B cell (primary cell): ENCODE measurements around the gene CEACAM3. TPM values are rescaled to one million over a fixed set of nuclear protein-coding genes. Genes with fewer than 3 reads are reported as not detected.

Experiments used
- ATAC-seq: fragments of 200-7000 bp; cut with Tn5 transposase; one replicate; pipeline ENCODE4 v1.10.0; 2021; ENCODE audit warnings: low read depth, mild to moderate bottlenecking, moderate number of reproducible peaks, moderate library complexity
- CTCF ChIA-PET: fragments of 350-600 bp; sonication (Branson Sonifier 250); formaldehyde crosslinking; loops from one replicate; lab custom pipeline; 2021; ENCODE audit warnings: antibody characterized with exemption, inconsistent platforms; lab: Charles Lee
- POLR2A ChIA-PET: fragments of 350-600 bp; sonication (Branson Sonifier 250); formaldehyde crosslinking; loops from one replicate; lab custom pipeline; 2021; ENCODE audit warnings: antibody characterized with exemption; lab: Charles Lee
- DNase-seq: peaks from one replicate; pipeline ENCODE4 v3.0.0; 2013
- H2AFZ ChIP-seq: 2 replicates; pipeline ENCODE4 v1.6.1; 2012; ENCODE audit warnings: mild to moderate bottlenecking, low read depth, low read length; ENCODE audit not compliant: insufficient read depth, poor library complexity, severe bottlenecking
- H3K27ac ChIP-seq, 2 donors: 1 replicate in 1 of 2; 2 replicates in 1 of 2; pipeline ENCODE4 v1.5.1; 2012 to 2013; ENCODE audit warnings: low read length in 2 of 2, mild to moderate bottlenecking in 2 of 2, moderate library complexity in 1 of 2
- H3K27me3 ChIP-seq, 4 experiments: fragments of 200-600 bp in 1 of 4; sonication (generic) in 1 of 4; replicated peaks in 1 of 4; 1 replicate in 2 of 4; 2 replicates in 2 of 4; pipeline versions ENCODE4 v1.6.1 to v1.7.0; 2013 to 2016; ENCODE audit warnings: low read length in 3 of 4, mild to moderate bottlenecking in 2 of 4, mixed read lengths in 1 of 4, moderate library complexity in 1 of 4; ENCODE audit not compliant: insufficient read depth in 4 of 4, control insufficient read depth in 3 of 4; ENCODE audit errors: control extremely low read depth in 1 of 4
- H3K36me3 ChIP-seq, 2 experiments: replicated peaks in 1 of 2; 1 replicate in 1 of 2; 2 replicates in 1 of 2; pipeline versions ENCODE4 v1.6.1 to v1.7.1; 2013; ENCODE audit warnings: low read length in 1 of 2; ENCODE audit not compliant: insufficient read depth in 2 of 2, control insufficient read depth in 1 of 2; ENCODE audit errors: control extremely low read depth in 1 of 2, extremely low read depth in 1 of 2
- H3K4me1 ChIP-seq, 2 donors: fragments of 200-600 bp in 1 of 2; sonication (generic) in 1 of 2; 1 replicate in 1 of 2; 2 replicates in 1 of 2; pipeline versions ENCODE4 v1.5.1 to v1.6.1; 2013 to 2017; ENCODE audit warnings: low read length in 2 of 2; ENCODE audit not compliant: control insufficient read depth in 2 of 2, insufficient read depth in 2 of 2
- H3K4me2 ChIP-seq: replicated peaks from 2 replicates; pipeline ENCODE3; 2012; ENCODE audit warnings: mild to moderate bottlenecking, low read depth, low read length; ENCODE audit not compliant: poor library complexity, severe bottlenecking
- H3K4me3 ChIP-seq, 5 experiments: fragments of 200-600 bp in 1 of 5; sonication (generic) in 1 of 5; 1 replicate in 3 of 5; 2 replicates in 2 of 5; pipeline versions ENCODE4 v1.5.1 to v1.7.0; 2011 to 2016; ENCODE audit warnings: low read length in 4 of 5, mild to moderate bottlenecking in 4 of 5, low read depth in 2 of 5, control low read depth in 1 of 5, moderate library complexity in 1 of 5; ENCODE audit not compliant: insufficient read depth in 1 of 5; ENCODE audit errors: control extremely low read depth in 1 of 5, extremely low read depth in 1 of 5
- H3K79me2 ChIP-seq: fragments of 200-600 bp; sonication (generic); one replicate; pipeline ENCODE4 v1.6.0; 2016; ENCODE audit warnings: low read length; ENCODE audit not compliant: control insufficient read depth, insufficient read depth
- H3K9ac ChIP-seq: fragments of 200-600 bp; sonication (generic); 2 replicates; pipeline ENCODE4 v1.6.1; 2017; ENCODE audit warnings: mild to moderate bottlenecking, low read length, moderate library complexity
- H3K9me3 ChIP-seq, 3 donors: one replicate each; pipeline versions ENCODE4 v1.6.1 to v1.7.1; 2013; ENCODE audit warnings: low read length in 2 of 3; ENCODE audit not compliant: control insufficient read depth in 2 of 3, insufficient read depth in 1 of 3; ENCODE audit errors: control extremely low read depth in 1 of 3
- H4K20me1 ChIP-seq: 2 replicates; pipeline ENCODE4 v1.6.0; 2012; ENCODE audit warnings: mild to moderate bottlenecking, low read length; ENCODE audit not compliant: insufficient read depth, control insufficient read depth, poor library complexity, severe bottlenecking
- H3K27ac Mint-ChIP-seq: one replicate; pipeline ENCODE4 v1.8.0; 2021; ENCODE audit warnings: mixed read lengths
- H3K27me3 Mint-ChIP-seq: one replicate; pipeline ENCODE4 v1.8.0; 2021; ENCODE audit warnings: mixed read lengths
- H3K4me1 Mint-ChIP-seq: one replicate; pipeline ENCODE4 v1.8.0; 2021; ENCODE audit warnings: mixed read lengths
- H3K4me3 Mint-ChIP-seq: one replicate; pipeline ENCODE4 v1.8.0; 2021; ENCODE audit warnings: mixed read lengths
- H3K9me3 Mint-ChIP-seq: one replicate; pipeline ENCODE4 v1.8.0; 2022; ENCODE audit warnings: mixed read lengths; ENCODE audit not compliant: insufficient read depth
- CTCF ChIP-seq: fragments of 200-600 bp; IDR thresholded peaks from one replicate; pipeline ENCODE4 v1.8.0; 2022; ENCODE audit warnings: antibody characterized with exemption, mild to moderate bottlenecking
- EZH2 ChIP-seq: IDR thresholded peaks from 2 replicates; pipeline ENCODE4 v1.6.1; 2012; ENCODE audit warnings: borderline replicate concordance, low read depth, mild to moderate bottlenecking, moderate library complexity, low read length; ENCODE audit not compliant: insufficient read depth, poor library complexity, severe bottlenecking
- WGBS: methylation state at CpG from one replicate; pipeline ENCODE4 v1.1.5; 2013; ENCODE audit warnings: missing lambda C conversion rate; ENCODE audit not compliant: insufficient coverage; 5-methylcytosine and 5-hydroxymethylcytosine counted together
- intact Hi-C: fragments of 100-400 bp; cut with micrococcal nuclease; formaldehyde crosslinking; loops from one replicate; pipeline ENCODE4 v1.10.0; 2022
- polyA plus RNA-seq: library from polyadenylated mRNA; depleted of rRNA; stranded (reverse); fragments of >200 nt; gene quantifications from 2 replicates; pipeline ENCODE4 v1.2.3, GENCODE V29; 2012
- total RNA-seq, 2 donors: library from RNA; stranded (reverse); fragments of 120-200 nt in 1 of 2; gene quantifications; 1 replicate in 1 of 2; 2 replicates in 1 of 2; pipeline versions ENCODE4 v1.2.3 to v1.2.4, GENCODE V29; 2013 to 2022

CEACAM3 gene
- total and polyA plus RNA-seq, 2 donors (not counting 1 experiment from before 2014, with no cell fraction given): not detected

DNA sequence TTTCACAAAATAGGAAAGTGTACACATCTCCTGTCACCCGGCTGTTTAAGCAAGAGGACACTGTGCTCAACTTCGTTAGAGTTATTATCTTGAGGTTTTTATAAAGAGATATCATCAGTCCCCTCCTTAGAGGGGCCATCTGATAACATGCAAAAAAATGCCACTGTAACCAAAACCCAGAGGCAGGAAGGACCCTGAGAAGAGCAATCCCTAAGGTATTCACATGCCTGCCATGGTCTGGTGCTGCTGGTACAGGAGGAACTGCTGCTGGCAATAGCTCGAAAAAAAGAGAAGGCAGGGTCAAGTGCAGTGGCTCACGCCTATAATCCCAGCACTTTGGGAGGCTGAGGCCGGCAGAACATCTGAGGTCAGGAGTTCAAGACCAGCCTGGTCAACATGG lies 12.8 kb upstream of the CEACAM3 start:
- no peaks in the 10 kb centered on the region for H3K9me3 ChIP-seq
- POLR2A ChIA-PET: no interaction called here
- CTCF ChIA-PET: interaction anchor here (2.1 to 5.3 kb wide), 5 partner anchors 10 to 37 kb away, joined by 14 to 114 read pairs (median 22); partner anchors contain the start of genes CEACAM3 and CEACAM6
- intact Hi-C loops: loop anchor here (2.0 kb wide), 1 partner anchor 37 kb away; no protein-coding TSS in a partner anchor
- H3K27me3 ChIP-seq: peaks cover 0 to 10% (median 0%) of the 10 kb centered on the region in 4 experiments
- peak; percentile 27 for DNase-seq
- Mint-ChIP-seq H3K27me3 (peaks cover 18% of the 10 kb centered on the region), H3K9me3 (no peaks in the 10 kb centered on the region), H3K4me1 (peaks cover 25% of the 10 kb centered on the region), H3K27ac (peak overlapping the region; percentile 16), H3K4me3 (no peak overlapping the region)
- H3K4me1 ChIP-seq: peaks cover 24 to 26% of the 10 kb centered on the region in 2 donors
- 0% methylated on average over 1 of the region's 5 CpGs for WGBS
- H3K27ac ChIP-seq: no peak overlapping the region
- no peak overlapping the region for H3K9ac ChIP-seq
- H3K4me2 ChIP-seq: no peak overlapping the region
- no peaks in the 10 kb centered on the region for H3K79me2 ChIP-seq
- no peaks in the 10 kb centered on the region for H4K20me1 ChIP-seq
- ATAC-seq: no peak
- H3K4me3 ChIP-seq: no peak overlapping the region
- no peak for TF ChIP-seq EZH2
- no peak for TF ChIP-seq CTCF
- no peak overlapping the region for H2AFZ ChIP-seq
- H3K36me3 ChIP-seq: no peaks in the 10 kb centered on the region

DNA sequence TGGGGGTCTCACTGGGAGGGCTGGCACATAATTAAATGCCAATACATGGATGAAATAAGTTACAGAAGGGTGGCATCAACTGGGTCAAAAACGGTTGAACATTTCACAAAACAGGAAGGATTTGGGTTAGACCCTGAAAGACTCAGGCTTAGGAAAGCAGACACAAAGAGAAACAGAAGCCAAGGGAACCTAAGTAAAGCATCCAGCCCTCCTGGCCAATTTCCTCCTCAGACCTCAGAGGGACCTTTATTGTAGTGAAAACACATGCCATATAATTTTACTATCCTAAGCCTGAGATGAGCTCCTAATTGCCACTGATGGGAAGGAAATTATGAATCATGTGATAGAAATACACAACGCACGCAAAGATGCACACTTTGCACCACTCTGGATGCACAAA lies 12.1 kb upstream of the CEACAM3 start:
- Mint-ChIP-seq H3K27me3 (peaks cover 22% of the 10 kb centered on the region), H3K4me1 (peaks cover 25% of the 10 kb centered on the region), H3K27ac (peak overlapping the region; percentile 10), H3K9me3 (no peaks in the 10 kb centered on the region), H3K4me3 (peak overlapping the region; percentile 74)
- Histone ChIP-seq H3K27ac (peak overlapping the region in 1 of 2 donors; percentile 16), H3K4me1 (peaks cover 24 to 26% of the 10 kb centered on the region in 2 donors), H3K4me2 (peak overlapping the region; percentile 64), H3K4me3 (no peak overlapping the region), H3K36me3 (no peaks in the 10 kb centered on the region), H3K27me3 (peaks cover 0 to 10% (median 0%) of the 10 kb centered on the region in 4 experiments), H3K79me2 (no peaks in the 10 kb centered on the region), H2AFZ (peak overlapping the region; percentile 46), H3K9me3 (no peaks in the 10 kb centered on the region), H4K20me1 (no peaks in the 10 kb centered on the region), H3K9ac (no peak overlapping the region)
- TF ChIP-seq EZH2 (no peak), CTCF (no peak)
- 0% methylated on average over 1 of the region's 3 CpGs for WGBS
- POLR2A ChIA-PET: no interaction called here
- intact Hi-C loops: loop anchor here (2.0 kb wide), 1 partner anchor 36 kb away; no protein-coding TSS in a partner anchor
- DNase-seq (no peak), ATAC-seq (no peak)
- CTCF ChIA-PET: interaction anchor here (0.7 to 5.3 kb wide), 13 partner anchors 9 to 142 kb away, joined by 3 to 114 read pairs (median 6); partner anchors contain the start of genes CEACAM3 and CEACAM6
